Activated CD4-positive, alpha-beta T cell treated with anti-CD3 and anti-CD28 coated beads, Interleukin-2, amount 50 U/mL, for 4 hours (primary cell): ENCODE data around the gene TEX264.

ENCODE experiments used
- DNase-seq, 2 experiments: peaks; one replicate each; pipeline ENCODE4 v3.0.0-alpha.2; 2020

Gene TEX264

DNA sequence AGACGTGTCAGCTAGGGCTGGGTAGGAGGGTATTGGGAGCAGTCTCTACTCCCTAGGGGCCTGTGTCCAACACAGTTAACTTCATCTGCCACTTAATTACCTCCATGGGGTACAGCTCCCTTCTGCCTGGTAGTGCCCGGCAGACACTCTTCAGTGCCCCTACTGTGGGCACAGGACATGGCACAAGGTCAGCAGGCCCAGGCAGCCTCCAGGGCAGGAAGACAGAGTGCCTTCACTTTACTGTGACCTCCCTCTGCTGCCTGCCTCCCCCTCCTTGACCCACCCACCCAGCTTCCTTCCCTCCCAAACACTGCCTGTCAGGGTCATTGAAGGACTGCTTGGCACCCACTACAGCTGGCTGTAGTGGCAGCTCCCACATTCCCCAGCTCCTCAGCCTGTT, 29.4 kb downstream of the TEX264 start:
- DNase-seq: no peak

DNA sequence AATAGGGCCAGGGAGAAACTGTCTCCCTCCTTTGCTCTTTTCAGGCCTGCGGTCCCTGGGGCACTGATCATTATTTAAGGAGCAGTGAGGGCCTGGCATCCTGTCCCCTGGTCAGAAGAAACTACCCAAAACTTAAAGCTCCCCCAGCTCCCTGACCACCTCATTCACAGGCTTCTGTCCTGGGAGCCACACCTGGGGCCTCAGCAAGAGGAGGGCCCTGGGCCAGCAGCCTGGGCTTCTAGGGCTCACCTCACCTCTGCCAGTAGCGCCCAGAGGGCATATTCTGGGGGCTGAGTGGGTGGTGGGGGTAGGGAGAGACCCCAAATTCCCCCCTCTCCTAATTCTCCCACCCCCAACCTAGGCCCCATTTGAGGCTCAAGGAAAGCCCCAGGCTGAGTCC, 31.1 kb downstream of the TEX264 start:
- no peak for DNase-seq

DNA sequence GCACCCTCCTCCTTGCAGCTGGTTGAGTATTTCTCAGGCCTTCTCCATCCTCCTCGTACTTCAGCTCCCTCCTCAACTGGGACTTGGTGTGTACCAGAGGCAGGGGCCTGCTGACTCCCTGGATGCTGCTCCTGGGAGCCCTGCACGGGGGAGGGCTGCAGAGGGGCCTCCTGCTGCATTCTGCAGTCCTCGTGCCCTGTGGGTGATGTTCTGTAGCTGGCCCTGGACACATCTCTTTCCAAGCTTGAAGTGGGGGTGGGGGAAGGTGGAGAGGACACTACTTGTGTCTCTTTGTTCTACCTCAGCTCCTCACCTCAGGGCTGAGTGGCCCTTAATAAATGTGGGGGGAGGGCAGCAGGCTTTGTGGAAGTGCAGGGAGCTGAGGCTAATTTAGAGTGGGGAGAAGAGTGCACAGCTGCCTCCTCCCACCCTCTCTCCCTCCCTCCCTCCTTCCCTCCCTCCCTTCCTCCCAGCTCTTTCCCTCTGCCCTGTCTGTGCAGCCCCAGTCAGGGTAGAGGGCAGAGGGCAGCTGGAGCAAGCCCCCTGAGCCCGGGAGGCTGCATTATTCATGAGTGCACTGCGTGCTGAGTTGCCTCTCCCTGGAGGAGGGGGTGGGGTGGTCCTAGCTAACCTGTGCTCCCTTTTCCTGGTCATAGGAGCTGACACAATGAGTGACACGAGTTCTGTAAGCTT, 32.2 kb downstream of the TEX264 start:
- DNase-seq: no peak

DNA sequence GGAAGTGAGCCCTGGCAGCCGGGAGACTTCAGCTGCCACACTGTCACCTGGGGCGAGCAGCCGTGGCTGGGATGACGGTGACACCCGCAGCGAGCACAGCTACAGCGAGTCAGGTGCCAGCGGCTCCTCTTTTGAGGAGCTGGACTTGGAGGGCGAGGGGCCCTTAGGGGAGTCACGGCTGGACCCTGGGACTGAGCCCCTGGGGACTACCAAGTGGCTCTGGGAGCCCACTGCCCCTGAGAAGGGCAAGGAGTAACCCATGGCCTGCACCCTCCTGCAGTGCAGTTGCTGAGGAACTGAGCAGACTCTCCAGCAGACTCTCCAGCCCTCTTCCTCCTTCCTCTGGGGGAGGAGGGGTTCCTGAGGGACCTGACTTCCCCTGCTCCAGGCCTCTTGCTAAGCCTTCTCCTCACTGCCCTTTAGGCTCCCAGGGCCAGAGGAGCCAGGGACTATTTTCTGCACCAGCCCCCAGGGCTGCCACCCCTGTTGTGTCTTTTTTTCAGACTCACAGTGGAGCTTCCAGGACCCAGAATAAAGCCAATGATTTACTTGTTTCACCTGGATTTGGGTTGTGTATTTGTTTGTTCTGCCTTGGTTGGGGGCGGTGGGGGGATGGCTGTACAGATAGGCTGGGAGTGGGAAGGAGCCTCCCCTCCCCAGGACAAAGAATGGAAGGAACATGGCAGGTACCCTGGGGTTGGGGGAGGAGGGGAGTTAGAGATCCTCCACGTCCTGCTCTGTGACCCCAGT, 32.9 kb downstream of the TEX264 start:
- no peak for DNase-seq

DNA sequence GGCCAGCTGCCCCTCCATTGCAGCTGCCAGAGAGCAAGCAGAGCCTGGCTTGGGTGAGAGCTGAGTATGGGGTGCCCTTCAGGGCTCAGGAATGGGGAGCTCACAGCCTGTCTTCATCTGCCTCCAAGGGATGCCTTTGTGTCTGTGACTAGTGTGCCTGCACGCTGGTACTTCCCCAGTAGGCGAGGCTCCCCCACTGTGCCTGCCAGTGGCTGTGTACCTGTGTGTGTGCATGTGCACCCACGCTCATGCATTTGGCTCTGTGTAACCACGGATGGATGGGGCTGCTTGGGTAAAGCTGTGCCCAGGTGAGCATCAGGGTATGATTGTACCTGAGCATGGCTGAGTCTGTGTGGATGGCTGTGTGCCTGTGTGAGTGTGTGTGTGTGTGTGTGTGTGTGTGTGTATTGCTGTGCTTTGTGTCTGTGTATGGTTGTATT, 33.5 kb downstream of the TEX264 start:
- DNase-seq: no peak

DNA sequence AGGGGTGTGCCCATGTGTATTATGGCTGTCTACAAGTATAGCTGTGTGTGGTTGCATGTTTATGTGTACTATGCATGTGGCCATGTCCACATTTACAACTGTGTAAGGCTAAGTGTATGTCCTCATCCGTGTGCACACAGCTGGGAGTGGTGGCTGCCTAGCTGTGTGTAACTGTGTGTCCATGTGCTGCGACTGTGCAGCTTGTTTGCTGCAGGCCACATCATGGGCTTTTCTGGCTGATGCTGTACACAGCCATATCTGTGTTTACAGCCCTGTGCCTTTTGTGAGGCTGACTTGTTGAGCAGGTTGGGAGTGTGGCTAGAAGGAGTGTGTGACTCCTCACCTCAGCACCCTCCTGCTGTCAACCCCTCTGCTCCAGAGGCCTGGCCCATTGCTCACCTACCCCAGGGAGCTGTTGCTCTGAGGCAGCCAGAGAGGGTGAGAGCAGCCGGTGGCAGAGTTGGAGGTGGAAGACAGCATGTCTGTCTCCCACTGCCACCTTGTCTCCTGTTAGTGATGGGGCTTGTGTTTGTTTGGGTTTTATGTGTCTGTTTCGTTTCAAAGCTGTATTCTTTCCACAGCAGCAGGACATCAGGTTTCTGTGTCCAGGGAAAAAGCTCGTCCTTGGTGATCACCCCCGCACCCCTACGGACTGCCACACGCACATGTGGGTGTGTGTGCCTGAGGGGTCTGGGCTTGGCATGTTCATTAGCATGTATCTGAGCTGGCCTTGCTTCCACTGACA, 34.4 kb downstream of the TEX264 start:
- DNase-seq: no peak

DNA sequence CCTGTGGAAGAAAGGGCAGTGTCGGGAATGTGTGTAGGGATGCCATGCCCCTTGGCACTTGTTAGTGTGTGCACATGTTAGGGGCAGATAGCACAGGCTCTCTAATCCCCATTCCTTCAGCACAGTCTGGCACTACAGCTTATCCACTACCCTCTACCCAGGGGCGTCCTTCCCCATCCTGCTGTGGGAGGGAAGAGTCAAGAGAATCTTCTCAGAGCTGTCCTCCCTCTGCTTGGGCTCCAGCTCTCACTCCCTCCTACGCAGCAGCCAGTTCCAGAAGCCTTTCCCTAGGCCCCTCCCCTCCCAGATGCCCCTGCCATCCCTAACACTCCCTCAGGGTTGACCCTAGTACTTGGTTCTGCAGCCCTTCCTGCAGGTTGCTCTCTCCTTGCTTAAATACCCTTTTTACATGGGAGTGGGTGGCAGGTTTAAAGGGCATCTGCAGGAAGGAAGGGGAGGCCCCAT, 35.0 kb downstream of the TEX264 start:
- no peak for DNase-seq

DNA sequence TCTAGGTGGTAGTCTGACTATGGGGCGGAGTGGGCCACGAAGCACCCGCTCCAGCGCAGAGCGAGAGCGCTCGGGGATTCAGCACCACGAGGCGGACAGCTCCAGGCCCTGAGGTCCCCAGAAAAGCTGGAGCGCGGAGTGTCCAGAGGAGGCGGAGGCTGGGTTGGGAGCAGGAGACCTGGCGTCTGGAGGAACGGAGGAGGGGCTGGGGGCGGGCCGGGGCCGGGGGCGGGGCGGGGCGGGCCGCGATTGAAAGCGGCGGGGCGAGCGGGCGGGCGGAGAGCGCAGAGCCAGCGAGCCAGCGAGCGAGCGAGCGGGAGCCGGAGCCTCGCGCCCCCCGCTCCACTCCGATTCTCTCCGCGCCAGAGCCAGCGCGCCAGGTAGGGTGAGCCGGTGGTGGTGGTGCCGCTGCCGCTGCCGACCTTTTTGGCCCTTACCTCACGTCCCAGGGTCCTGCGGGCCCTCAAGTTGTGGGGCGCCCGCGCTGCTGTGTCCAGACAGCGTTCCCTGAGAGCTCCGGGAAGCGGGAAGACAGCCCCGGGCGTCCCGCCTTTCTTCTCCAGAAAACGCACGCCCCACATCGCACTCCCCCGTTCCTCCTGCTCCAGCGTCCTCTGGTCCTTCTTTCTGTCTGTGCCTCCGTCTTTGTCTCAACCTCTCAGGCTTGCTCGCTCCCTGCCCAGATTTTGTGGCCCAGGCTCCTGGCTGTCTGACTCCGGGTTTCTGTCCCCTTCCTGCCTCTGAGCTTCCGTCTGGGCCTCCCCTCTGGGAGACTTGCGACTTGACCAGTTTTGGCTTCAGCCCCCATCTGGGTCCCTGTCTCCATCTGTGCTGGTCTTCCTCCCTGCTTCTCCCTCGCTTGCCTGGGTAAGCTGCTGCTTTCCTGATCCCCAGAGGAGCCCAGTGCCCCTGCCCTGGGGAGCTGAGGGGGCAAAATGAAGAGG, 36.0 kb downstream of the TEX264 start, which contains the start of gene GRM2:
TSS of gene GRM2 (plus strand) at position 281 of the 944 bp plus-strand sequence. CDS start 1,916 bp downstream, outside the sequence.
- DNase-seq: no peak

DNA sequence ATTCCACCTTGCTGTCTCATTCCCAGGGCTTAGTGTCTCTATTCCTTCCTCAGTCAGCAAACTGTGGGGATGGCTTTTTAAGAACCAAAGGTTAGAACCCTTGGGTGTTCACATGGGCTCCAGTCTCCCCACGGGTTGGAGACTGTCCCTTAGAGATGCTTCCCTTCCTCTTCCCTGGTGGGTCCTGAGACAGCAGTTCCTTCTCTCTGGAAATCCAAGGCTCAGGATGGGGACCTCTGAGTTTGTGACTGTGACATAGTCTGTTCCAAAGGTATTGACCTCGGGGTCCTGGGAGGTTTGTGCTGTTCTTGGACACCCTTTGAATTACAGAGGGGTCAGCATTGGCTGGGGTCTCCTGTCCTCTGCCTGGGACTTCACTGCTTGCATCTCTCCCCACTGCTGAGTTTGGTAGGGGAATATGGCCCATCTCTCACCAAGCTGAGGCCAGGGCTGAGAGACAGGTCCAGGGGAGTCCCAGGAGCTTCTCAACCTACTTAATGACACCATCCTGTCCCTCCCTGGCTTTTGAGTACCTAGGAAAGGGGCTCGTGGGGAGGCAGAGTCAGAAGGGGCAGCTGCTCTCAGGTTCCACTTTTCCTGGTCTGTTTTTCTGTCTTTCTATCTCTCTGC, 37.3 kb downstream of the TEX264 start:
- DNase-seq: no peak

DNA sequence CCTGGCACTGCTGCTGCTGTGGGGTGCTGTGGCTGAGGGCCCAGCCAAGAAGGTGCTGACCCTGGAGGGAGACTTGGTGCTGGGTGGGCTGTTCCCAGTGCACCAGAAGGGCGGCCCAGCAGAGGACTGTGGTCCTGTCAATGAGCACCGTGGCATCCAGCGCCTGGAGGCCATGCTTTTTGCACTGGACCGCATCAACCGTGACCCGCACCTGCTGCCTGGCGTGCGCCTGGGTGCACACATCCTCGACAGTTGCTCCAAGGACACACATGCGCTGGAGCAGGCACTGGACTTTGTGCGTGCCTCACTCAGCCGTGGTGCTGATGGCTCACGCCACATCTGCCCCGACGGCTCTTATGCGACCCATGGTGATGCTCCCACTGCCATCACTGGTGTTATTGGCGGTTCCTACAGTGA, 38.0 kb downstream of the TEX264 start:
- no peak for DNase-seq

DNA sequence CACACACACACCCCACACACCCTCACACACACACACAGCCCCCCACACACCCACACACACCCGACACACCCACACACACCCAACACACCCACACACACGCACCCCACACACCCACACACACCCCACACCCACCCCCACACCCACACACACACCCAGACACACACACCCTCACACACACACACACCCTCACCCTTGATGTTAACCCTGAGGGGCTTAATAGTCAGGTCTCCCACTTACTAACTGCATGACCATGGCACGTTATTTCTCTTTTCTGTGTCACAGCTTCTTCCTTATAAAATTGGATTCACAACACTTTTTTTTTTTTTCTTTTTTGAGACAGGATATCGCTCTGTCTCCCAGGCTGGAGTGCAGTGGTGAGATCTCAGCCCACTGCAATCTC, 38.6 kb downstream of the TEX264 start:
- no peak for DNase-seq

DNA sequence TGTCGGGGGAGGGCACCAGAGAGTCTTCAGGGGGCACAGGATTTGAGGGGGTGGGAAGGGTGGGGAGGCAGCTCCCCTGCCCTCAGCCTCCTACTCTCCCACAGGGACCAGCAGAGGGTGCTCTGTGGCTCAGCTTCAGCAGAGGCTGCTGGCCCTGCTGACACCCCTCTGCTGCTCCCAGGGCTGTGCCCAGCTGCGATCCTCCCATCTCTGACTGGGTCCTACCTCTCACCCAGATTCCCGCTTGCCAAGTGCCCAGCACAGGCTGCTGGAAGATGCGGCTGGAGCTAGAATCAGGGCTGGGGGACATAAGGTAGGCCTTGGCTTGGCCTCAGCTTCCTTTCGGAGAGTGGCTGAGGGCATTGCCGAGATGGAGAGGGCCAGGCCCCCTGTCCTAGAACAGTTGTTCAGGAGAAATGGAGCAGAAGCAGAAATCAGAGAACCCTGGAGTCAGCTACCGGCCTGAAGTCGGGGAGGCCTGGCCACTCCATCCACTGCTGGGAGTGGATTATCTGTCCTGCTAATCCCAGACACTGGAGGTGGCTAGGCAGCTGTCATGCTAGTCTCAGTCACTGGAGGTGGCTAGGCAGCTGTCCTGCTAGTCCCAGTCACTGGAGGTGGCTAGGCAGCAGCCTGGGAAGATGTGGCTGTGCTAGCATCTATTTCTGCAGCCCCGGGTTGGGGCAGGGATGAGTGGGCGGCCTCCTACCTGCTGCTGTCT, 39.7 kb downstream of the TEX264 start:
- no peak for DNase-seq

DNA sequence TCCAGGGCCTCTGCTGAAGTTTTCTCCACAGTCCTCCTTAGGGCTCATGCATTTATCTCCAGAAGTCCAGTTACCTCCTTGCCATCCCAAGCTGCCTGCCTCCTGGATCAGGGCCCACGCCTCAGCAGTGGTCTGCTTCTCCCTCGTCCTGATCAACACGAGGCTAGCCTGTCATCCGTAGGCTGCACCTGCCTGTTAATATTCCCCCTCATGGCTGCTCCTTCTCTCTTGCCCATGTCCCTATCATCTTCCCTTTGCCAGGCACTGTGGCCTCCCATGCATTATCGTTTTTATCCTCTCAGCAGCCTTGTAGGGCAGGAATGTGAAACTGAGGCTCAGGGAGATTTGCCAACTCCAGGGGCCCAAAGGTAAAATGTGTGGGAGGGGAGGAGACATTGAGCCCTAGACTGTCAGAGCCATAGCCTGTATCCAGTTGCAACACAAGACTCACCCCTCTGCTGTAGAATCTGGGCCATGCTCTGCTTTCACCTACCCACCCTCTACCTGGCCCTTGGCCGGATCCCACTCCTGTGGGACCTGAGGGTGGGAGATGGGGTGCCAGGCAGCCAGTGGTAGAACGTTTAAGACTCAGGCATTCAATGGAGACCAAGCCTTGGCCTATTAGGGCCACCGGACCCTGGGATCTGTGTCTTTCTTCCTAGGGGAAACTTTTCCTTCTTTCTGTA, 40.4 kb downstream of the TEX264 start:
- DNase-seq: no peak

DNA sequence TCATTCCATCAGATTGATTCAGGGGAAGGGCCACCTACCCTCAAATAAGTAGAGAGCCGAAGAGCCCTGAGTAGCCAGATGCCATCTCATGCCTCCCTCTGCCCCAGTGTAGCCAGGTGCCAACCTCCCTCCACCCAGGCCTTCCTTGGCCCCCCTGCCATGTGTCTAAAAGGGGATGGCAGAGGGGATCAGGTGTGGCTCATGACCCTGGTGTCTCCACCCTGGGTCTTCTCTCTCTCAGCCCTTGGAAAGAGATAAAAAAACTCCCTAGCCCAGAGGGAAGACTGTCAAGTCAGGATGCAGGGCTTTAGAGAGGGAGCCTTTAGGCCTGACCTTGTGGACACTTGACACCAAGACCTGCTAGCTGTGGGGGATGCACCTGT, 41.0 kb downstream of the TEX264 start:
- DNase-seq: no peak

DNA sequence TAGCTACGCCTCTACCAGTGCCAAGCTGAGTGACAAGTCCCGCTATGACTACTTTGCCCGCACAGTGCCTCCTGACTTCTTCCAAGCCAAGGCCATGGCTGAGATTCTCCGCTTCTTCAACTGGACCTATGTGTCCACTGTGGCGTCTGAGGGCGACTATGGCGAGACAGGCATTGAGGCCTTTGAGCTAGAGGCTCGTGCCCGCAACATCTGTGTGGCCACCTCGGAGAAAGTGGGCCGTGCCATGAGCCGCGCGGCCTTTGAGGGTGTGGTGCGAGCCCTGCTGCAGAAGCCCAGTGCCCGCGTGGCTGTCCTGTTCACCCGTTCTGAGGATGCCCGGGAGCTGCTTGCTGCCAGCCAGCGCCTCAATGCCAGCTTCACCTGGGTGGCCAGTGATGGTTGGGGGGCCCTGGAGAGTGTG, 41.5 kb downstream of the TEX264 start:
- no peak for DNase-seq

DNA sequence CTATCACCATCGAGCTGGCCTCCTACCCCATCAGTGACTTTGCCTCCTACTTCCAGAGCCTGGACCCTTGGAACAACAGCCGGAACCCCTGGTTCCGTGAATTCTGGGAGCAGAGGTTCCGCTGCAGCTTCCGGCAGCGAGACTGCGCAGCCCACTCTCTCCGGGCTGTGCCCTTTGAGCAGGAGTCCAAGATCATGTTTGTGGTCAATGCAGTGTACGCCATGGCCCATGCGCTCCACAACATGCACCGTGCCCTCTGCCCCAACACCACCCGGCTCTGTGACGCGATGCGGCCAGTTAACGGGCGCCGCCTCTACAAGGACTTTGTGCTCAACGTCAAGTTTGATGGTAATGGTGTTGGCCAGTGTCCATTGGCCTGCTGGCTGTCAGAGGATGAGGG, 41.9 kb downstream of the TEX264 start:
- DNase-seq: no peak

DNA sequence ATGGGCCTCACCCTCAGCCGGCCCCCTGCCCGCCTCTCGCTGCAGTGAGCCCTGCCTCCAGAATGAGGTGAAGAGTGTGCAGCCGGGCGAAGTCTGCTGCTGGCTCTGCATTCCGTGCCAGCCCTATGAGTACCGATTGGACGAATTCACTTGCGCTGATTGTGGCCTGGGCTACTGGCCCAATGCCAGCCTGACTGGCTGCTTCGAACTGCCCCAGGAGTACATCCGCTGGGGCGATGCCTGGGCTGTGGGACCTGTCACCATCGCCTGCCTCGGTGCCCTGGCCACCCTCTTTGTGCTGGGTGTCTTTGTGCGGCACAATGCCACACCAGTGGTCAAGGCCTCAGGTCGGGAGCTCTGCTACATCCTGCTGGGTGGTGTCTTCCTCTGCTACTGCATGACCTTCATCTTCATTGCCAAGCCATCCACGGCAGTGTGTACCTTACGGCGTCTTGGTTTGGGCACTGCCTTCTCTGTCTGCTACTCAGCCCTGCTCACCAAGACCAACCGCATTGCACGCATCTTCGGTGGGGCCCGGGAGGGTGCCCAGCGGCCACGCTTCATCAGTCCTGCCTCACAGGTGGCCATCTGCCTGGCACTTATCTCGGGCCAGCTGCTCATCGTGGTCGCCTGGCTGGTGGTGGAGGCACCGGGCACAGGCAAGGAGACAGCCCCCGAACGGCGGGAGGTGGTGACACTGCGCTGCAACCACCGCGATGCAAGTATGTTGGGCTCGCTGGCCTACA, 44.4 kb downstream of the TEX264 start:
- DNase-seq: no peak

DNA sequence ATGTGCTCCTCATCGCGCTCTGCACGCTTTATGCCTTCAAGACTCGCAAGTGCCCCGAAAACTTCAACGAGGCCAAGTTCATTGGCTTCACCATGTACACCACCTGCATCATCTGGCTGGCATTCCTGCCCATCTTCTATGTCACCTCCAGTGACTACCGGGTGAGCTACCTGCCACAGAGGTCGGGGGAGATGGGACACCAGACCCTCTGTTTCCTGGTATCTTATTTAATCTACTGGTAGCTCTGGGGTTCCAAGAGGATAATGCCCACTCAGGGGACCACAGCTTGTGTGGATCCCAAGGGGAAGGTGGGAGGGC, 44.9 kb downstream of the TEX264 start:
- no peak for DNase-seq

DNA sequence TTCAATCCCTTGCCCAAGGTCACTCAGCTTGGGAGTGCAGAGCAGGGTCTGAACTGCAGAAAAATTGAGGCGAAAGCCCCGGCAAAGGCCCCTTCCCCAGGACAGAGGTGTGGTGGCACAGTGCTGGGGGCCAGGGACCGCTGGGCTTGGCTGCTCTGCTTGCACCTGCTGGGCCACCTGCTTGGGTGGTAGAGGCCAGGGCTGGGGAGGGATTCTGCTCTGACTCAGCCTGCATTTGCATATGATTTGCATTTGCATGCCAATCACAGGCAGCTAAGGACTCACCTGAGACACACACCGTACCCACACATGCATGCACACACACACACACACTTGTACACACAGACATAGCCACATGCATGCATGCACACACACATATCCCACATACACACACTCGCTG, 45.8 kb downstream of the TEX264 start:
- no peak for DNase-seq

DNA sequence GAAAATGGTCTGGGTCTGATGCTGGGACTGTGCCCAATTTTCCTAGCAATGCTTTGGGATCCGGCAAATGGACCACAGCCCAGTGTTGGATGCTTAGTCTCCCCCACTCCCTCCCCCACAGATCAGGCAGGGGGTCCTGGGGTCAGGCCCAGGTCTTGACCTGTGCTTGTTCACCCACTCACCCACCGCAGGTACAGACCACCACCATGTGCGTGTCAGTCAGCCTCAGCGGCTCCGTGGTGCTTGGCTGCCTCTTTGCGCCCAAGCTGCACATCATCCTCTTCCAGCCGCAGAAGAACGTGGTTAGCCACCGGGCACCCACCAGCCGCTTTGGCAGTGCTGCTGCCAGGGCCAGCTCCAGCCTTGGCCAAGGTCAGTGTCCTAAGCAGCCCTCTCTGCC, 46.4 kb downstream of the TEX264 start:
- no peak for DNase-seq
